ENCODE results near the gene KCNQ1. TPM values are rescaled to one million over a fixed set of nuclear protein-coding genes. Genes with fewer than 3 reads are reported as not detected.

The KCNQ1 gene
- total RNA-seq, 1 experiment from 2014 or later = 9.2 TPM

GRCh38 chr11:2424811-2425495, 19.9 kb upstream of the KCNQ1 start:
- CTCF ChIA-PET = interaction anchor here (4.3 kb wide), 1 partner anchor 107 kb away, joined by 38 read pairs; no protein-coding TSS in a partner anchor
- H3K9me3 Mint-ChIP-seq (ENCODE audit: low read depth, unreplicated experiment) = no peaks in the 10 kb centered on the region
- no peak for TF ChIP-seq CTCF (IDR thresholded peaks at IDR 0.05; ENCODE audit: unreplicated experiment)
- intact Hi-C loops (cut with micrococcal nuclease; ENCODE audit: unreplicated experiment) = loop anchor here (5.0 kb wide), 1 partner anchor 228 kb away; no protein-coding TSS in a partner anchor
- H3K27me3 Mint-ChIP-seq (ENCODE audit: unreplicated experiment) = peaks cover 34% of the 10 kb centered on the region
- H3K36me3 Mint-ChIP-seq (ENCODE audit: insufficient read depth, unreplicated experiment) = no peaks in the 10 kb centered on the region
- no peak overlapping the region for H3K4me3 Mint-ChIP-seq (ENCODE audit: low read depth, unreplicated experiment)
- H3K4me1 Mint-ChIP-seq (ENCODE audit: low read depth, unreplicated experiment) = no peaks in the 10 kb centered on the region
- no peak for DNase-seq
- BruUV-seq (replicated peaks) = no TSS peak
- no peak overlapping the region for H3K27ac Mint-ChIP-seq (ENCODE audit: unreplicated experiment)

- Mint-ChIP-seq H3K27me3 (ENCODE audit: unreplicated experiment) (peaks cover 34% of the 10 kb centered on the region), H3K4me1 (ENCODE audit: low read depth, unreplicated experiment) (no peaks in the 10 kb centered on the region), H3K36me3 (ENCODE audit: insufficient read depth, unreplicated experiment) (no peaks in the 10 kb centered on the region), H3K4me3 (ENCODE audit: low read depth, unreplicated experiment) (no peak overlapping the region), H3K27ac (ENCODE audit: unreplicated experiment) (no peak overlapping the region), H3K9me3 (ENCODE audit: low read depth, unreplicated experiment) (no peaks in the 10 kb centered on the region)
- TF ChIP-seq CTCF (IDR thresholded peaks at IDR 0.05; ENCODE audit: unreplicated experiment) = no peak
- no TSS peak for BruUV-seq (replicated peaks)
- CTCF ChIA-PET = interaction anchor here (4.3 kb wide), 1 partner anchor 106 kb away, joined by 38 read pairs; no protein-coding TSS in a partner anchor
- no peak for DNase-seq
- intact Hi-C loops (cut with micrococcal nuclease; ENCODE audit: unreplicated experiment) = no loop called here
Measured at GRCh38 chr11:2425506-2425905, 19.3 kb upstream of the KCNQ1 start.

DNA sequence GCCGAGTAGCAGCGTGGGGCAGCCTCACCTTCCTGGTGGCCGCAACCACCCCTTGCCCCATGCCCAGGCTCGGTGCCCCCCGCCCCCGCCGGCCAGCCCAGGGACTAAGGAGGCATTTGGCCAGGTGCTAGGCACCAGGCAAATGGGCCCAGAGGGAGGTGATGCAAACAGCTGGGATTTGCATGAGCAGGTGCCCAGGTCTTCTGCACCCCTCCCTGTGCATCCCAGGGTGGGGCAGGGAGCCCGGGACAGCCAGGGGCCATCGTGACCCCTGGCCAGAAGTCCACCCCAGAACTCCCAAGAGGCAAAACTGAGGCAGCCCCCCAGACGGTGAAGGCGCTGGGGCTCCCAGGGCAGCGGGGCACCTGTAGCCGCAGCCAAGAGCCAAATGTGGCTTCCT, 18.6 kb upstream of the KCNQ1 start:
- BruUV-seq (replicated peaks) = no TSS peak
- intact Hi-C loops (cut with micrococcal nuclease; ENCODE audit: unreplicated experiment) = no loop called here
- TF ChIP-seq CTCF (IDR thresholded peaks at IDR 0.05; ENCODE audit: unreplicated experiment) = no peak
- no peak for DNase-seq
- Mint-ChIP-seq H3K27me3 (ENCODE audit: unreplicated experiment) (peaks cover 34% of the 10 kb centered on the region), H3K4me1 (ENCODE audit: low read depth, unreplicated experiment) (no peaks in the 10 kb centered on the region), H3K9me3 (ENCODE audit: low read depth, unreplicated experiment) (no peaks in the 10 kb centered on the region), H3K27ac (ENCODE audit: unreplicated experiment) (no peak overlapping the region), H3K4me3 (ENCODE audit: low read depth, unreplicated experiment) (no peak overlapping the region), H3K36me3 (ENCODE audit: insufficient read depth, unreplicated experiment) (no peaks in the 10 kb centered on the region)
- CTCF ChIA-PET = interaction anchor here (4.3 kb wide), 1 partner anchor 105 kb away, joined by 38 read pairs; no protein-coding TSS in a partner anchor

- H3K4me1 Mint-ChIP-seq (ENCODE audit: low read depth, unreplicated experiment) = no peaks in the 10 kb centered on the region
- no peak overlapping the region for H3K27ac Mint-ChIP-seq (ENCODE audit: unreplicated experiment)
- H3K9me3 Mint-ChIP-seq (ENCODE audit: low read depth, unreplicated experiment) = no peaks in the 10 kb centered on the region
- TF ChIP-seq CTCF (IDR thresholded peaks at IDR 0.05; ENCODE audit: unreplicated experiment) = no peak
- DNase-seq = no peak
- H3K4me3 Mint-ChIP-seq (ENCODE audit: low read depth, unreplicated experiment) = no peak overlapping the region
- CTCF ChIA-PET = interaction anchor here (1.0 to 4.3 kb wide), 2 partner anchors 105 to 465 kb away, joined by 3 to 38 read pairs; no protein-coding TSS in a partner anchor
- peaks cover 34% of the 10 kb centered on the region for H3K27me3 Mint-ChIP-seq (ENCODE audit: unreplicated experiment)
- intact Hi-C loops (cut with micrococcal nuclease; ENCODE audit: unreplicated experiment) = no loop called here
- no peaks in the 10 kb centered on the region for H3K36me3 Mint-ChIP-seq (ENCODE audit: insufficient read depth, unreplicated experiment)
- BruUV-seq (replicated peaks) = no TSS peak
Measured at GRCh38 chr11:2426826-2427521, 17.8 kb upstream of the KCNQ1 start.

Measured in Calu3 (cell line).